GM18520 (cell line): Measurements from ENCODE around the gene RIMBP2.

Experiments used
- ATAC-seq: cut with Tn5 transposase; IDR thresholded peaks from one replicate; pipeline ENCODE4 v1.9.1; 2021; ENCODE audit not compliant: unreplicated experiment

Gene RIMBP2

GRCh38 chr12:130685250-130685787 lies 30.8 kb downstream of the RIMBP2 start:
- ATAC-seq = no peak

GRCh38 chr12:130683811-130684210 lies 32.3 kb downstream of the RIMBP2 start:
- ATAC-seq = no peak

- no peak for ATAC-seq
Observed at GRCh38 chr12:130683080-130683479, 33.0 kb downstream of the RIMBP2 start.

- no peak for ATAC-seq
Observed at GRCh38 chr12:130680451-130680990, 35.6 kb downstream of the RIMBP2 start.

GRCh38 chr12:130677957-130678558 lies 38.0 kb downstream of the RIMBP2 start:
- ATAC-seq = no peak

GRCh38 chr12:130675791-130676190 lies 40.3 kb downstream of the RIMBP2 start:
- no peak for ATAC-seq

GRCh38 chr12:130675121-130675520 lies 41.0 kb downstream of the RIMBP2 start:
- ATAC-seq = no peak

- no peak for ATAC-seq
Observed at GRCh38 chr12:130674676-130675075, 41.4 kb downstream of the RIMBP2 start.

- no peak for ATAC-seq
Observed at GRCh38 chr12:130673036-130673705, 42.9 kb downstream of the RIMBP2 start.

- ATAC-seq = no peak
Observed at GRCh38 chr12:130672089-130672820, 43.8 kb downstream of the RIMBP2 start.

- no peak for ATAC-seq
Observed at GRCh38 chr12:130671556-130671955, 44.5 kb downstream of the RIMBP2 start.

GRCh38 chr12:130669797-130670196 lies 46.3 kb downstream of the RIMBP2 start:
- ATAC-seq = no peak

GRCh38 chr12:130669205-130669557 lies 46.9 kb downstream of the RIMBP2 start:
- no peak for ATAC-seq

GRCh38 chr12:130668286-130669204 lies 47.6 kb downstream of the RIMBP2 start:
- no peak for ATAC-seq

GRCh38 chr12:130667421-130667960 lies 48.6 kb downstream of the RIMBP2 start:
- no peak for ATAC-seq

GRCh38 chr12:130666645-130667044 lies 49.5 kb downstream of the RIMBP2 start:
- ATAC-seq = no peak

GRCh38 chr12:130665753-130666152 lies 50.3 kb downstream of the RIMBP2 start:
- no peak for ATAC-seq

GRCh38 chr12:130664772-130665171 lies 51.3 kb downstream of the RIMBP2 start:
- ATAC-seq = no peak

- ATAC-seq = no peak
Observed at GRCh38 chr12:130664252-130664651, 51.8 kb downstream of the RIMBP2 start.

- no peak for ATAC-seq
Observed at GRCh38 chr12:130663514-130663913, 52.6 kb downstream of the RIMBP2 start.
